GM10248 (cell line): ENCODE data around the gene BMP6.

Source experiments
- CTCF ChIA-PET: fragments of 300-600 bp; sonication (Branson Sonifier 250); formaldehyde crosslinking; extraction: SDS; loops from one replicate; lab custom pipeline; 2021; ENCODE audit warnings: antibody characterized with exemption; lab: Yijun Ruan, JAX
- POLR2A ChIA-PET: fragments of 350-650 bp; sonication (Branson Sonifier 250); formaldehyde crosslinking; extraction: SDS; loops from one replicate; lab custom pipeline; 2020; ENCODE audit warnings: antibody characterized with exemption; lab: Yijun Ruan, JAX
- DNase-seq: peaks from one replicate; pipeline ENCODE4 v3.0.0; 2012; ENCODE audit errors: extremely low spot score
- TF ChIP-seq, protein P1 (sequence below): IDR thresholded peaks from 2 replicates; pipeline ENCODE4 v1.5.1; 2012; ENCODE audit warnings: mild to moderate bottlenecking, low read depth; ENCODE audit errors: extremely low read depth, missing control alignments, control extremely low read depth

The BMP6 gene

GRCh38 chr6:7747433-7747832 is 21.5 kb downstream of the BMP6 start:
- CTCF ChIA-PET: interaction anchor here (1.7 to 2.9 kb wide), 2 partner anchors 20 to 25 kb away, joined by 4 to 10 read pairs; no protein-coding TSS in a partner anchor
- no peak for DNase-seq
- POLR2A ChIA-PET: no interaction called here
- TF ChIP-seq, protein P1, sequence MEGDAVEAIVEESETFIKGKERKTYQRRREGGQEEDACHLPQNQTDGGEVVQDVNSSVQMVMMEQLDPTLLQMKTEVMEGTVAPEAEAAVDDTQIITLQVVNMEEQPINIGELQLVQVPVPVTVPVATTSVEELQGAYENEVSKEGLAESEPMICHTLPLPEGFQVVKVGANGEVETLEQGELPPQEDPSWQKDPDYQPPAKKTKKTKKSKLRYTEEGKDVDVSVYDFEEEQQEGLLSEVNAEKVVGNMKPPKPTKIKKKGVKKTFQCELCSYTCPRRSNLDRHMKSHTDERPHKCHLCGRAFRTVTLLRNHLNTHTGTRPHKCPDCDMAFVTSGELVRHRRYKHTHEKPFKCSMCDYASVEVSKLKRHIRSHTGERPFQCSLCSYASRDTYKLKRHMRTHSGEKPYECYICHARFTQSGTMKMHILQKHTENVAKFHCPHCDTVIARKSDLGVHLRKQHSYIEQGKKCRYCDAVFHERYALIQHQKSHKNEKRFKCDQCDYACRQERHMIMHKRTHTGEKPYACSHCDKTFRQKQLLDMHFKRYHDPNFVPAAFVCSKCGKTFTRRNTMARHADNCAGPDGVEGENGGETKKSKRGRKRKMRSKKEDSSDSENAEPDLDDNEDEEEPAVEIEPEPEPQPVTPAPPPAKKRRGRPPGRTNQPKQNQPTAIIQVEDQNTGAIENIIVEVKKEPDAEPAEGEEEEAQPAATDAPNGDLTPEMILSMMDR: no peak

DNA sequence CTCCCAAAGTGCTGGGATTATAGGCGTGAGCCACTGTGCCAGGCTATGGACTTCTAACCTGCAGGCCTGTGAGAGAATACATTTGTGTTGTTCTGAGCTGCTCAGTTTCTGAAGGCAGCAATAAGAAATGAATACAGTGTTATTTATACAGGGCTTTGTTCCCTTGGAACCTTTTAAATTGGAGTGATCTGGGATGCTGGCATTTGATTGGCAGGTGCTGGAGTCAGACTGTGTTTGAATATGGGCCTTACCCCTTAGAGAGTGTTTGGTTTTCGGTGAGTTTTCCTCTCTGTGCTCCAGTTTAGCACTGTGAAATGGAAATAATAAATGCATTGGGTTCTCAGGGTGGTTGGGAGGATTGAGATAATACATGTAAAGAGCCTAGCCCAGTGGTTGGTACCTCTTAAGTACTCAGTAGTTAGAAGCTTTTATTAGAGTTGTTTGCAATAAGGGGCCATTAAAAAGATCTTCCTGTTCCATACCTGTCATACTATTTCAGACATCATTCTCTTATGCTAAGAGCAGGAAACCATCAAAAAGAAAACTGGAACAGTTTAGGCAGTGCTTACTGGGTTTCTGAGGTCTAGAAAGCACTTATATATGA is 22.1 kb downstream of the BMP6 start:
- CTCF ChIA-PET: interaction anchor here (1.7 to 2.9 kb wide), 2 partner anchors 19 to 25 kb away, joined by 4 to 10 read pairs; no protein-coding TSS in a partner anchor
- POLR2A ChIA-PET: no interaction called here
- TF ChIP-seq, protein P1: no peak

GRCh38 chr6:7749478-7749877 is 23.6 kb downstream of the BMP6 start:
- TF ChIP-seq, protein P1: no peak
- ChIA-PET CTCF (no interaction called here), POLR2A (no interaction called here)
- DNase-seq: no peak

More for the DNA sequence above, 22.1 kb downstream of the BMP6 start:
- no peak for DNase-seq

GRCh38 chr6:7750197-7750596 is 24.3 kb downstream of the BMP6 start:
- CTCF ChIA-PET: interaction anchor here (1.5 kb wide), 1 partner anchor 50 kb away, joined by 3 read pairs; no protein-coding TSS in a partner anchor
- TF ChIP-seq, protein P1: no peak
- POLR2A ChIA-PET: no interaction called here
- DNase-seq: no peak

DNA sequence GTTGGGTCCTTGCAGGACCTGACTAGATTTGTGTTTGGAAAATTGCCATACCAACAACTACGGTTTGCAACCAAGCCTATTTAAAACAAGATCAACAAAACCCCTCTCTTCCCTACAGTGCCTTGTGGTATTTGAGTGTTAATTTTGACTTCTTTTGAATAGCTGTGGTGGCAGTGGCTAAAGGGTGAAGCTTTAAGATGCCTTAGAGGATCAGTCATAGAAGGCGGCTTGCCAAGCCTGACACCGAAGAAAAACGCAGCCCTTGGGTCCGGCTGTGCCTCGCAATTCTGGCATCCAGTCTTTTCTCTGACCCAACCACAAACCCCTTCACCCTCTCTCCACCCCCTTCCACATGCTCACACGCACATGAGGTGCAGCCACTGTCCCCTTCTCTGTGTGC is 32.6 kb downstream of the BMP6 start:
- CTCF ChIA-PET: no interaction called here
- no peak for DNase-seq
- POLR2A ChIA-PET: no interaction called here
- TF ChIP-seq, protein P1: no peak

DNA sequence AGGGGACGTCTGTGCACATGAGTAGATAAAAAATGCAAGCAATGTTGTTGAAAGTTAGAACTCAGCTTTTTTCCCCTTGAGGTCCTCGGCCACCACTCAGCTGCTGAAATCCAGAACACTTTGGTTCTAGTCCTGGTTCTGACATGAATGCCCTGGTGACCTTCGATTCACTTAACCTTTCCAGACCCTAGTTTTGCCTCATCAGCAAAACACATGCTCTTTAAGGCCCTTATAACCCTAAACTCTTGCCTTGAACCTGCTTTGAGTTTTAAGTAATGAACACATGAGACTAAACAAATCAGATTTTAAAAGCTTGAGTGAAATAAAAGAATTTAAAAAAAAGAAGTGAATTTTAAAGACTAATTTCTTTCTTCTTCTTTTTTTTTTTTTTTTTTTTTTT is 33.4 kb downstream of the BMP6 start:
- DNase-seq: no peak
- TF ChIP-seq, protein P1: no peak
- ChIA-PET CTCF (no interaction called here), POLR2A (no interaction called here)
